Measurements from ENCODE around the gene TFAP2C. TPM values are rescaled to one million over a fixed set of nuclear protein-coding genes. Genes with fewer than 3 reads are reported as not detected.

TFAP2C gene
- total RNA-seq, 1 experiment from 2014 or later: 23.7 TPM

GRCh38 chr20:56634735-56635385 is 5.8 kb downstream of the TFAP2C start:
- peak; percentile 69; the same call in 1 of the 2 replicates for TF ChIP-seq ZNF423 (CRISPR knock-in tag; IDR thresholded peaks at IDR 0.05)
- TF ChIP-seq SMAD3 (CRISPR knock-in tag; IDR thresholded peaks at IDR 0.05; ENCODE audit: borderline replicate concordance): no peak
- Mint-ChIP-seq H3K27me3 (ENCODE audit: low read depth) (peaks cover 27% of the 10 kb centered on the region), H3K36me3 (peaks cover 54% of the 10 kb centered on the region), H3K4me1 (peaks cover 70% of the 10 kb centered on the region), H3K9me3 (no peaks in the 10 kb centered on the region), H3K27ac (no peak overlapping the region), H3K4me3 (peak overlapping the region; percentile 21; the same call in 1 of the 2 replicates)
- ChIA-PET POLR2A (no interaction called here), CTCF (interaction anchor here (1.0 to 1.6 kb wide), 5 partner anchors 42 to 426 kb away, joined by 3 to 8 read pairs (median 4); no protein-coding TSS in a partner anchor)
- DNase-seq (ENCODE audit: low spot score) (peak; percentile 22), ATAC-seq (no peak)

- no peak overlapping the region for H3K4me3 Mint-ChIP-seq
- CTCF ChIA-PET: interaction anchor here (1.1 to 2.5 kb wide), 4 partner anchors 12 to 695 kb away, joined by 3 to 10 read pairs (median 6); no protein-coding TSS in a partner anchor
- no peaks in the 10 kb centered on the region for H3K9me3 Mint-ChIP-seq
- H3K36me3 Mint-ChIP-seq: peaks cover 67% of the 10 kb centered on the region
- no peak for TF ChIP-seq ZNF416 (CRISPR knock-in tag; IDR thresholded peaks at IDR 0.05)
- no peak for TF ChIP-seq ELF4 (CRISPR knock-in tag; IDR thresholded peaks at IDR 0.05; ENCODE audit: low read depth)
- no peak for TF ChIP-seq NR2C2 (CRISPR knock-in tag; IDR thresholded peaks at IDR 0.05)
- no peak for TF ChIP-seq CREB1 (CRISPR knock-in tag; IDR thresholded peaks at IDR 0.05)
- TF ChIP-seq ZNF219 (CRISPR knock-in tag; IDR thresholded peaks at IDR 0.05; ENCODE audit: borderline replicate concordance): no peak
- TF ChIP-seq TEAD4 (CRISPR knock-in tag; IDR thresholded peaks at IDR 0.05): no peak
- no peak for TF ChIP-seq ATF3 (CRISPR knock-in tag; conservative IDR thresholded peaks at IDR 0.05)
- TF ChIP-seq SOX15 (CRISPR knock-in tag; IDR thresholded peaks at IDR 0.05): no peak
- TF ChIP-seq ESRRA (CRISPR knock-in tag; IDR thresholded peaks at IDR 0.05; ENCODE audit: borderline replicate concordance): no peak
- no peak for TF ChIP-seq ZMAT4 (CRISPR knock-in tag; IDR thresholded peaks at IDR 0.05)
- no peak for TF ChIP-seq ZNF121 (CRISPR knock-in tag; IDR thresholded peaks at IDR 0.05)
- TF ChIP-seq NFYB (CRISPR knock-in tag; conservative IDR thresholded peaks at IDR 0.05; ENCODE audit: low read depth): no peak
- TF ChIP-seq HMGXB4 (CRISPR knock-in tag; IDR thresholded peaks at IDR 0.05): no peak
- no peak for TF ChIP-seq ZNF138 (CRISPR knock-in tag; conservative IDR thresholded peaks at IDR 0.05)
- no peak for TF ChIP-seq ZNF263 (CRISPR knock-in tag; IDR thresholded peaks at IDR 0.05; ENCODE audit: low read depth)
- TF ChIP-seq ATF1 (CRISPR knock-in tag; IDR thresholded peaks at IDR 0.05): no peak
- H3K4me1 Mint-ChIP-seq: peaks cover 67% of the 10 kb centered on the region
- ATAC-seq: no peak
- H3K27me3 Mint-ChIP-seq (ENCODE audit: low read depth): peaks cover 23% of the 10 kb centered on the region
- no peak overlapping the region for H3K27ac Mint-ChIP-seq
- POLR2A ChIA-PET: interaction anchor here (0.6 kb wide), 1 partner anchor 8 kb away, joined by 3 read pairs; no protein-coding TSS in a partner anchor
- DNase-seq (ENCODE audit: low spot score): no peak
Observed at GRCh38 chr20:56636716-56637115, 7.6 kb downstream of the TFAP2C start.

GRCh38 chr20:56637576-56637975 is 8.5 kb downstream of the TFAP2C start:
- H3K4me1 Mint-ChIP-seq: peaks cover 59% of the 10 kb centered on the region
- no peaks in the 10 kb centered on the region for H3K9me3 Mint-ChIP-seq
- H3K4me3 Mint-ChIP-seq: no peak overlapping the region
- H3K36me3 Mint-ChIP-seq: peaks cover 67% of the 10 kb centered on the region
- ATAC-seq (no peak), DNase-seq (ENCODE audit: low spot score) (no peak)
- peaks cover 15% of the 10 kb centered on the region for H3K27me3 Mint-ChIP-seq (ENCODE audit: low read depth)
- ChIA-PET CTCF (interaction anchor here (0.5 to 2.5 kb wide), 5 partner anchors 13 to 694 kb away, joined by 3 to 10 read pairs (median 5); no protein-coding TSS in a partner anchor), POLR2A (no interaction called here)
- peak overlapping the region; percentile 79 for H3K27ac Mint-ChIP-seq
- TF ChIP-seq, protein P1, sequence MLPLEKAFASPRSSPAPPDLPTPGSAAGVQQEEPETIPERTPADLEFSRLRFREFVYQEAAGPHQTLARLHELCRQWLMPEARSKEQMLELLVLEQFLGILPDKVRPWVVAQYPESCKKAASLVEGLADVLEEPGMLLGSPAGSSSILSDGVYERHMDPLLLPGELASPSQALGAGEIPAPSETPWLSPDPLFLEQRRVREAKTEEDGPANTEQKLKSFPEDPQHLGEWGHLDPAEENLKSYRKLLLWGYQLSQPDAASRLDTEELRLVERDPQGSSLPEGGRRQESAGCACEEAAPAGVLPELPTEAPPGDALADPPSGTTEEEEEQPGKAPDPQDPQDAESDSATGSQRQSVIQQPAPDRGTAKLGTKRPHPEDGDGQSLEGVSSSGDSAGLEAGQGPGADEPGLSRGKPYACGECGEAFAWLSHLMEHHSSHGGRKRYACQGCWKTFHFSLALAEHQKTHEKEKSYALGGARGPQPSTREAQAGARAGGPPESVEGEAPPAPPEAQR (CRISPR knock-in tag; IDR thresholded peaks at IDR 0.05): no peak
- TF ChIP-seq GTF2I (CRISPR knock-in tag; conservative IDR thresholded peaks at IDR 0.05): no peak
- TF ChIP-seq ZNF281 (CRISPR knock-in tag; IDR thresholded peaks at IDR 0.05): no peak
- TF ChIP-seq FOXK1 (CRISPR knock-in tag; IDR thresholded peaks at IDR 0.05): no peak
- no peak for TF ChIP-seq HMGA2 (CRISPR knock-in tag; IDR thresholded peaks at IDR 0.05)
- no peak for TF ChIP-seq ZNF138 (CRISPR knock-in tag; conservative IDR thresholded peaks at IDR 0.05)
- no peak for TF ChIP-seq NFE2L1 (CRISPR knock-in tag; IDR thresholded peaks at IDR 0.05)
- TF ChIP-seq, protein P2, sequence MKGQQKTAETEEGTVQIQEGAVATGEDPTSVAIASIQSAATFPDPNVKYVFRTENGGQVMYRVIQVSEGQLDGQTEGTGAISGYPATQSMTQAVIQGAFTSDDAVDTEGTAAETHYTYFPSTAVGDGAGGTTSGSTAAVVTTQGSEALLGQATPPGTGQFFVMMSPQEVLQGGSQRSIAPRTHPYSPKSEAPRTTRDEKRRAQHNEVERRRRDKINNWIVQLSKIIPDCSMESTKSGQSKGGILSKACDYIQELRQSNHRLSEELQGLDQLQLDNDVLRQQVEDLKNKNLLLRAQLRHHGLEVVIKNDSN (CRISPR knock-in tag; IDR thresholded peaks at IDR 0.05): no peak
- no peak for TF ChIP-seq FOXJ3 (CRISPR knock-in tag; IDR thresholded peaks at IDR 0.05; ENCODE audit: borderline replicate concordance)
- no peak for TF ChIP-seq MYBL2 (CRISPR knock-in tag; IDR thresholded peaks at IDR 0.05)
- TF ChIP-seq ESRRA (CRISPR knock-in tag; IDR thresholded peaks at IDR 0.05; ENCODE audit: borderline replicate concordance): no peak
